ENCODE data around the gene FHOD3.

- no peak for TF ChIP-seq EZH2 (IDR thresholded peaks at IDR 0.05; ENCODE audit: borderline replicate concordance, insufficient read depth, low read depth, low read length, poor library complexity, severe bottlenecking)
- TF ChIP-seq, protein P1, sequence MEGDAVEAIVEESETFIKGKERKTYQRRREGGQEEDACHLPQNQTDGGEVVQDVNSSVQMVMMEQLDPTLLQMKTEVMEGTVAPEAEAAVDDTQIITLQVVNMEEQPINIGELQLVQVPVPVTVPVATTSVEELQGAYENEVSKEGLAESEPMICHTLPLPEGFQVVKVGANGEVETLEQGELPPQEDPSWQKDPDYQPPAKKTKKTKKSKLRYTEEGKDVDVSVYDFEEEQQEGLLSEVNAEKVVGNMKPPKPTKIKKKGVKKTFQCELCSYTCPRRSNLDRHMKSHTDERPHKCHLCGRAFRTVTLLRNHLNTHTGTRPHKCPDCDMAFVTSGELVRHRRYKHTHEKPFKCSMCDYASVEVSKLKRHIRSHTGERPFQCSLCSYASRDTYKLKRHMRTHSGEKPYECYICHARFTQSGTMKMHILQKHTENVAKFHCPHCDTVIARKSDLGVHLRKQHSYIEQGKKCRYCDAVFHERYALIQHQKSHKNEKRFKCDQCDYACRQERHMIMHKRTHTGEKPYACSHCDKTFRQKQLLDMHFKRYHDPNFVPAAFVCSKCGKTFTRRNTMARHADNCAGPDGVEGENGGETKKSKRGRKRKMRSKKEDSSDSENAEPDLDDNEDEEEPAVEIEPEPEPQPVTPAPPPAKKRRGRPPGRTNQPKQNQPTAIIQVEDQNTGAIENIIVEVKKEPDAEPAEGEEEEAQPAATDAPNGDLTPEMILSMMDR (IDR thresholded peaks at IDR 0.05), result no peak
These were observed 22.0 kb upstream of the FHOD3 start for GRCh38 chr18:36275561-36275960.

All from B cell (primary cell).